Right cardiac atrium (tissue), 5 donors: Measurements from ENCODE around the gene NFATC2. TPM values are rescaled to one million over a fixed set of nuclear protein-coding genes. Genes with fewer than 3 reads are reported as not detected.

Experiments used
- ATAC-seq, 2 donors: fragments of 200-7000 bp; cut with Tn5 transposase; one replicate each; pipeline versions ENCODE4 v1.8.0 to v1.9.1; 2020; ENCODE audit warnings: moderate library complexity in 2 of 2, mild to moderate bottlenecking in 1 of 2
- DNase-seq, 3 donors: peaks; one replicate each; pipeline ENCODE4 v3.0.0-alpha.2; 2020
- H3K27ac ChIP-seq: one replicate; pipeline ENCODE4 v1.5.1; 2013; ENCODE audit warnings: mild to moderate bottlenecking, low read length, control low read depth, moderate library complexity
- H3K27me3 ChIP-seq: one replicate; pipeline ENCODE4 v1.6.1; 2013; ENCODE audit not compliant: control insufficient read depth, insufficient read depth
- H3K4me1 ChIP-seq: one replicate; pipeline ENCODE4 v1.6.1; 2013; ENCODE audit warnings: low read length; ENCODE audit not compliant: control insufficient read depth, insufficient read depth
- H3K4me3 ChIP-seq: one replicate; pipeline ENCODE4 v1.5.1; 2013; ENCODE audit warnings: low read length, control low read depth
- H3K9me3 ChIP-seq: one replicate; pipeline ENCODE4 v1.6.1; 2013; ENCODE audit warnings: low read length; ENCODE audit not compliant: control insufficient read depth
- WGBS: extraction: QIAGEN DNeasy Blood & Tissue Kit; methylation state at CpG from one replicate; pipeline ENCODE4 v1.1.7; 2013; 5-methylcytosine and 5-hydroxymethylcytosine counted together
- intact Hi-C, 4 donors: fragments of 100-400 bp; cut with DNase I; formaldehyde crosslinking; loops; one replicate each; pipeline versions ENCODE4 v1.11.0 to v1.14.0; 2022 to 2023
- polyA plus RNA-seq: library from polyadenylated mRNA; stranded (reverse); fragments of 200-250 nt; gene quantifications from one replicate; pipeline ENCODE4 v1.2.3, GENCODE V29; 2013
- total RNA-seq, 4 donors: library from RNA; stranded (reverse); fragmentation: NEBNext Ultra II Directional; extraction: Animal tissue kit (Norgen Biotek cat#: 25700); gene quantifications; one replicate each; pipeline ENCODE4 v1.2.1, GENCODE V29; 2021
- donor health status: healthy with polysubstance abuse.
- donor health status: DM: no; HTN: yes; CAD: no.
- donor health status: DM: no; HTN: no; CAD: no.
- donor health status: DM: no; HTN: yes; CAD: no; lungs with severe emphysema.
- donor health status: DM: yes; HTN: yes; CAD: no.

Gene NFATC2
- total and polyA plus RNA-seq, 5 donors: 2.8 to 13.3 (median 8.2) TPM

DNA sequence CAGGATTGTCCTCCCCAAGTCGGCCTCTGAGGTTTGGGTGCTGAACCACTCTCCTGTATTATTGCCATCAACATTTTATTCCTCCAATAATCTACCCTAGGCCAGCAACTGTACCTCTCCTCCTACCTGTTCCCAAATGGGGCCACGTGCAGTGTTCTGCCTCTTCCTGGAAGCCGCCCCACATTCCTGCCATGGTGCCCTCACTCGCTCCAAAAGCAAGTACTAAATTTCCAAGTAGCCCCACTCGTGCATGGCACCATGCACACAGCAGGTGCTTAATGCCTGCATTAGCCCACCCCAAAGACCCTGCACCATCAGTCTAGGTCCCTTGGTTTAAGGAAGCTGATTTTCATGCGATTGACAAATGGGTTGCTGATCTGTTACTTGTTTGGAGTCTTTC lies 147.8 kb downstream of the NFATC2 start:
- 95% methylated on average over 6 of the region's 6 CpGs for WGBS
- no peaks in the 10 kb centered on the region for H3K27me3 ChIP-seq
- H3K4me1 ChIP-seq: peaks cover 5% of the 10 kb centered on the region
- H3K9me3 ChIP-seq: no peaks in the 10 kb centered on the region
- DNase-seq (no peak), ATAC-seq (no peak)
- no peak overlapping the region for H3K27ac ChIP-seq
- H3K4me3 ChIP-seq: no peak overlapping the region
- intact Hi-C loops: no loop called here

DNA sequence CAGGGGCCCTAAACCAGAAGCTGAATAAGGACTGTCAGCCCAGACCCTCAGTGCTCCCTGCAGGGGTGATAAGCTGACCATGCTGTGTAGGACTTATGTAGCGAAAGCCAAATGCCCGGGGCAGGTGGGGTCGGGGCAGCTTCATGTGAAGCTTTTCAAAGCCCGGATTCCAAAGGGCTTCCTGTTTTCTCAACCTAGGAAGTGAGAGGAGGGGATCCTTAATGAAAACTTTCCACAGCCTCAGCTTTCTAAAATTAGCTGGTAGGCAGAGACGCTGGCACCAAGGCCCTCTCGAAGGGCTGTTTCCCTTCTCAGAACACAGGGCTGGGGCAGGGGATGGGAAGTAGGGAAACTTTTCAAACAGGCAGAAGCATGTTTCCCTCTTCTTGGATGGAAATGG lies 148.9 kb downstream of the NFATC2 start:
- ATAC-seq: peak; percentile 60 to 63
- Histone ChIP-seq H3K27ac (peak overlapping the region; percentile 31), H3K27me3 (no peaks in the 10 kb centered on the region), H3K4me1 (peaks cover 5% of the 10 kb centered on the region), H3K4me3 (no peak overlapping the region), H3K9me3 (no peaks in the 10 kb centered on the region)
- intact Hi-C loops: no loop called here
- 23% methylated on average over 6 of the region's 6 CpGs for WGBS
- peak in 2 of 3 donors; percentile 31 to 68 for DNase-seq

DNA sequence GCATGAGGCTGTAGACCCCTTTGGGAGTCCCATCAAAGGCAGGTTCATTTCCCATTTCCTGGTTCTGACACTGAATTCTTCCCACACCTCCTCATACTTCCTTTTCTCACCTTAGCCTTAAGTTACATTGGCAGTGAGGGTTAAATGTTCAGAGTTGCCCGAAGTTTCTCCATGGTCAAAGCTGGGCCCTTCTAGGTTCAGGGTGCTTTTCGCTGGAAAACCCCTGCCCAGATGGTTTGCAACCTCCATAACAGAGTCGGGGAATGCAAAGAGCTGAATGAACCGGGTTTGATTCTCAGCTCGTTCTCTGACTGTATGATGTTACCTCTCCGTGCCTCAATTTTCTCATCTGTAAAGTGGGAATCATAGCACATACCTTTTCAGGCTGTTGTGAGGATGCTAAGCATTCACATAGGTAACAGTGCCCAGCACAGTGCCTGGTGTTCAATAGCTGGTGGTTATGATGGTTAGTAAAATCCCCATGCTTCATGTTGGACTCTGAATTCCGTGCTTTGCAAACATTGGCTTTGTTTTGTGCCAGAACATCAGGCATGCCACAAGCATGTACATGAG lies 149.8 kb downstream of the NFATC2 start:
- Histone ChIP-seq H3K27me3 (no peaks in the 10 kb centered on the region), H3K9me3 (no peaks in the 10 kb centered on the region), H3K4me1 (peaks cover 5% of the 10 kb centered on the region), H3K27ac (no peak overlapping the region), H3K4me3 (no peak overlapping the region)
- ATAC-seq (no peak), DNase-seq (no peak)
- 92% methylated on average over 7 of the region's 7 CpGs for WGBS
- intact Hi-C loops: no loop called here

DNA sequence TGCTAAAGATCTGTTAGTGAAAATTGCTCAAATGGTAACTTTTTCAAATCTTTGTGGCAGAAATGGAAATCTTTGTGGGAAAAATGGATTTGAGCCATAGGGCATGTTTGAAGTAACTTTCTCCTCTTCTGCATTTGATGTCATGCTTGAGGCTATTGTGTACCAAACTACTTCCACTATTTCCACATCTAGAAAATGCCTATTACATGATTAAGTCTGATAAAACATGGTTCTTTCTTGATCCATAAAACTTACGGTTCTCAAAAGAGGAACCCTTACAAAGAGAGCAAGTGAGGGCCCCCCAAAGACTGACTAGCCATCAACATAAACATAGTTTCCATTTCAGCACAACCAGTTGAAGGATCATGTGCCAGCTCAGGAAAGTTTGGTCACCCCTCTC lies 150.6 kb downstream of the NFATC2 start:
- Histone ChIP-seq H3K27me3 (no peaks in the 10 kb centered on the region), H3K27ac (no peak overlapping the region), H3K9me3 (no peaks in the 10 kb centered on the region), H3K4me1 (peaks cover 5% of the 10 kb centered on the region), H3K4me3 (no peak overlapping the region)
- DNase-seq (no peak), ATAC-seq (no peak)
- intact Hi-C loops: no loop called here
- WGBS: 90% methylated on average over 1 of the region's 1 CpG

DNA sequence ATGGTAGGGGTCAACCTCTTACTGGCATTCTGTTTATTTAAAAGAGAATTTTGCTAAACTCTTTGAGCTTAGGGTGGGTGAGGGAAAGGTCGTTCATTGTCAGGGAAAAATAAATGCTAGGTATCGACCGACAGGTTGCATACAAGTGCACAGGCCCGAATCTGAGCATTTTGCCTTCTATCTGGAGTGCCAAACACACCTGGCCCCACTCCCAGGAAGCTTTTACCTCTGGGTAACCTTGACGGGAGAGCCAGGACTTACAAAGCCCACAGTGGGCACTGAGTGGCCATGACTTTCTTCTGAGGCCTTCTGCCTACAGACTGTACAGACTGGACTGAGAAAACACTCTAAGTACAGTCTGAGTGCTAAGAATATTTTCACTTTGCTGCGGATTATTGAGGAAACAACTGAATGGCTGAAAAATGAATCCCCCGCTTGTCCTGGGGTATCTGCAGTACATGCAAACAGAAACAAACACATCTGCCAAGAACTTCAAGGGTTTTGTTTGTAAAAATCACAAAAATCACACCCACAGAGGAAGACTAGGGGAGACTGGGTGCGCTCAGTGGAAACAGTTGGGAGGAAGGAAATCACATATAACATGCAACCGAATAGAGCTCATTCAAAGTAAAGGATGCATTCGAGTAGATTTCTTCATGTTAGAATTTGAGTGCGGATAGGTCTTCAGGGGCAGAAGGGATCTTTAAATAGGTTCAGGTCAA lies 152.8 kb downstream of the NFATC2 start:
- no peaks in the 10 kb centered on the region for H3K27me3 ChIP-seq
- H3K4me3 ChIP-seq: no peak overlapping the region
- no peaks in the 10 kb centered on the region for H3K9me3 ChIP-seq
- no peak for DNase-seq
- H3K27ac ChIP-seq: peak overlapping the region; percentile 12
- H3K4me1 ChIP-seq: peaks cover 2% of the 10 kb centered on the region
- intact Hi-C loops: loop anchor here in 1 of 4 donors (5.0 kb wide), 1 partner anchor 208 kb away; no protein-coding TSS in a partner anchor
- 63% methylated on average over 11 of the region's 11 CpGs for WGBS
- no peak for ATAC-seq

DNA sequence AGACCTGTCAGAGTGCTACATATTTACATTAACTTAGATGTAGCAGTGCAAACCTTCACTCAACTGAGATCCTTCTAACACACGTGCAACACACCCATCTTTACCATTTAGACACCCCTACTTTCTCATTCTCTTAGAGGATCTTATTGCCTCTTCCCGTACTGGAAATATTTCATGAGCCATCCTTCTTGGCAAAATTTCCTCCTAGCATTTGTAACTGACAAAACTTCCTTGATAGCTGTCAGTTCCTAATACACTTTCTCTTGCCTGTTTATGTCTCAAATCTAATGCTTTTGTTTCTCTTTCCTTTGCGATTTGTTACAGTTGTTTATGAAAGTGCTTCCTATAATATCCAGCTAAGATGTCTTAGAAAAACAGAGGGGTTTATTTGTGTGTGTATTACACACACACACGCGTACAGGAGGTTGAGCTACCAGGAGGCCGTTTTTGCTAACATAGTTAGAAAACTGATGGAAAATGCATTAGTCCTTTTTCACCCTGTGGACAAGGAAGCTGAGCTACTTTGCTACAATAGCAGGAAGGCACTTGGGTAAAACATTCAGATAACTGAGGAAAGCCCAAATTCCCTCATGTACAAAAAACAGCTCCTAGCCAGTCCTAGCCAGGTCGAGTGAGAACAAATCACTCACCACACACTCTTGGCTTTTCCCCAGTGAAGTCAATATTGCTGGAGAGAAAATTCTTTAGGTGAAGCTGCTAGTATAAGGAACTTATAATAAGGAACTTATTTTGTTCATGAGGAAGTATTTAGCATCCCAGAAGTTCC lies 153.6 kb downstream of the NFATC2 start:
- Histone ChIP-seq H3K27ac (no peak overlapping the region), H3K9me3 (no peaks in the 10 kb centered on the region), H3K4me1 (peaks cover 2% of the 10 kb centered on the region), H3K4me3 (no peak overlapping the region), H3K27me3 (no peaks in the 10 kb centered on the region)
- 61% methylated on average over 7 of the region's 7 CpGs for WGBS
- peak; percentile 49 to 73 for ATAC-seq
- DNase-seq: no peak
- intact Hi-C loops: loop anchor here in 1 of 4 donors (5.0 kb wide), 1 partner anchor 208 kb away; no protein-coding TSS in a partner anchor

DNA sequence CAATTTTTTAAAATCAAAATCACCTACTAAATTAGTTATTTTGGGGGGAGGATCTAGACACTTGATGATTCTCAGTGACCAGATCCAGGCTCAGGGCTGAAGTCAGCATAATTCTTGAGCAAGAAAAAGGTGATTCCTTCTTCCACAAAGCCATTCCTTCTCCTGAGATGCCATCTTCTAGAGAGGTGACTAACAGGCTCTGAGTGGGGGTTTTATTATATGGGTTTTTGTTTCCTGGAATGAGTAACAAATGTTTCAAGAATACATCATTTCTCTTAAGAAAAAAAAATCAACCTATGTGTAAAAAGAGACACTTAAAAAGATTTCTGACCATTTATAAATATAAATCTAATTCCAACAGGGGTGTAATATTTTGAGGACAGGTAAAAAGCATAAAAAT lies 154.3 kb downstream of the NFATC2 start:
- ATAC-seq: no peak
- no peaks in the 10 kb centered on the region for H3K4me1 ChIP-seq
- H3K4me3 ChIP-seq: no peak overlapping the region
- no peaks in the 10 kb centered on the region for H3K27me3 ChIP-seq
- no peaks in the 10 kb centered on the region for H3K9me3 ChIP-seq
- intact Hi-C loops: loop anchor here in 1 of 4 donors (5.0 kb wide), 1 partner anchor 209 kb away; no protein-coding TSS in a partner anchor
- no peak overlapping the region for H3K27ac ChIP-seq
- no peak for DNase-seq

DNA sequence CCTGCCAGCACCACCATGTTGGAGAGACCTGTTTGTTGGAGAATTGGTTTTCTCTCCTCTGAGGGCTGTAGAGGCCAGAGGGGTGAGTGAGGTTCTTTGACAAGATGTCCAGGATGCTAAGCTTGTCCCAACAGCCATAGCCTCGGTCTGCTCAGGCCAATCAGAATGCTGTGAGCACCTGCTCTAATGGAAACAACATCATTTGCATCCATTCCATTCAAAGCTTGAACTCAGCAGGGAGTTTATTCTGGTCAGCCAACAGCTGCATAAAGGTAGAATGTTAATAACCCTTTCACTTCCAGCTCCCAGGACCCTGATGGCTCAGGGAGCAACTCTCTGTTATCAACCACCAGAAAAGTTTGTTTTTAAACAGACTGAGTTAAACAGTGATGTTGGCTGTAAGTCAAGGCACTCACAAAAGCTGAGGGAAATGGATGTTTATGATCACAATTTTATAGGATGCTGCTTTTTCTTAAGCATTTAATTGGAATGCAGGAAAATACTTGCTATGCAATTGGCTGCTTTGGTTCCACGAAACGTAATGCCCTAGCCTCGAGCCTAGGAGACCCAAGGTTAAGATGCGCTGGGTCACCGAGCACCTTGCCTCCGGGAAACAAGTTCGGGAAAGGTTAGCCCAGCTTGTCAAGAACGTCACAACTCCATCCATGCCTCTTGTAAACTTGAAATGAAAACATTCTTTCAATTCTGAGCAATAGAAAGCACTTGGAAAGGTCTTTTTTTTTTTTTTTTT lies 155.2 kb downstream of the NFATC2 start:
- intact Hi-C loops: loop anchor here in 1 of 4 donors (5.0 kb wide), 1 partner anchor 210 kb away; no protein-coding TSS in a partner anchor
- Histone ChIP-seq H3K4me3 (no peak overlapping the region), H3K4me1 (no peaks in the 10 kb centered on the region), H3K9me3 (no peaks in the 10 kb centered on the region), H3K27ac (no peak overlapping the region), H3K27me3 (no peaks in the 10 kb centered on the region)
- DNase-seq (no peak), ATAC-seq (no peak)
- 86% methylated on average over 9 of the region's 9 CpGs for WGBS

DNA sequence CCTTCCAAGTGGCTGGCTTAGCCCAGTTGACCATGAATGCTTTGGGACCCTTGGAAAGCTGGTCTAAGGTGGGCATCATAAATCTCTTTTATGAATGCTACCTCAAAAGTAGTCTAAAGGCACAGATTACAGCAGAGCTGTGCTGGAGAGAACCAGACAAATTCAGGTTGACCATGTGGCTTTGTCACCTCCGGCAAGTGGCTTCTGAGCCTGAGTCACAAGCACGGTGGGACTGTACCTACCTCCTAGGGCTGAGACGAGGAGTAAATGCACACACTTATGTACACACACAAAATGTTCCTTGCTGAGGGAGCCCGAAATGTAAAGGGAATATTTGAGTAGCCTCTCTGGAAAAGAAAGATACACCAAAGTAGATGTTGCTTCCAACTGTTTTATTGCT lies 155.9 kb downstream of the NFATC2 start:
- no peak for DNase-seq
- intact Hi-C loops: loop anchor here in 1 of 4 donors (5.0 kb wide), 1 partner anchor 211 kb away; no protein-coding TSS in a partner anchor
- no peaks in the 10 kb centered on the region for H3K4me1 ChIP-seq
- no peak overlapping the region for H3K4me3 ChIP-seq
- no peak for ATAC-seq
- no peaks in the 10 kb centered on the region for H3K27me3 ChIP-seq
- 88% methylated on average over 4 of the region's 4 CpGs for WGBS
- H3K27ac ChIP-seq: no peak overlapping the region
- no peaks in the 10 kb centered on the region for H3K9me3 ChIP-seq

DNA sequence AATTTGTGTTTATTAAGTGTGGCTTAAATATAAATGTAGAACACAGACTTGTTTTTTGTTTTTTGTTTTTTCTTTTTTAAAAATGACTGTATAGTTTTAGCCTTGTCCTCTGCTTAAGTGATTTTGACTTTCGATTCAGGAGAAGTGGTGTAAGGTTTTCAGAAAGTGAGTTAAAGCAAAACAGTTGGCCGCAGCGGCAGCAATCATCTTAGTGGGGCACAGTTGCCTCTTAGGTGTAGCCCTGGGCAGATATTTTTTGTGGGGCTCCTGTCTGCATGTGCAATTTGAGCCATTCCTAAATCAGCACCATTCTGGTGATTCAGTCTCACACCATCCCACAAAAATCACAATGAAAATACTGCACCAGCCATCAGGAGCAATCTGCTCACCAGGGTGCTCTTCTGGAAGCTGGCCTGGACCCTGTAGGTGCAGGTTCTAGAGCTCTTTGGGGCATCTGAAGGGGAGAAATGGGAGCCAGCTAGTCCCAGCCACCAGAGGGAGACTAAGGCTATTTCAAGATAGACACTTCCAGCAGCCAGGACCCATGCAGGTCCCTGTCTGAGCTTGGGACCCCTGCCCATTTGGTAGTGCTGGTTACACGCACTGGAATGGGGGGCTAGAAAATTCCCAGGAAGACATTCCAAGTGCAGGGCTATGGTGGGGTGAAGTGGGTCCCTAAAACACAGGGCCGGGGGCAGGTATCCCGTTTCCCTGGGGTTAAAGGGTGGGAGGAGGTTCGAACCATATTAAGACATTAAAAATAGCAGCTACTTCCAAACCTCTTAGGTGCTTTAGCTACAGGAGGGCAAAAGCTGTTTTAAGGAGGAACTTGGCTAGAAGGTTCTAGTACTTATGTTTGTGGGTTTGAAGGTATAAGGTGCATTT lies 156.6 kb downstream of the NFATC2 start:
- DNase-seq: no peak
- Histone ChIP-seq H3K4me1 (no peaks in the 10 kb centered on the region), H3K4me3 (no peak overlapping the region), H3K27ac (no peak overlapping the region), H3K27me3 (no peaks in the 10 kb centered on the region), H3K9me3 (no peaks in the 10 kb centered on the region)
- ATAC-seq: peak; percentile 17 to 19
- intact Hi-C loops: loop anchor here in 1 of 4 donors (5.0 kb wide), 1 partner anchor 211 kb away; no protein-coding TSS in a partner anchor
- 82% methylated on average over 7 of the region's 7 CpGs for WGBS
